T follicular helper cell (primary cell): Measurements from ENCODE around the gene ADAMTS4.
"Not testable (repeated sequence)": the region's sequence is repeated elsewhere in the genome, so short reads cannot be mapped to it uniquely, and the experiment has no call there.

Experiments
- DNase-seq: peaks from one replicate; pipeline ENCODE4 v3.0.0-alpha.2; 2020; ENCODE audit warnings: low read depth
- total RNA-seq, 2 experiments: gene quantifications; one replicate each; lab custom pipeline; 2026; lab: John Stamatoyannopoulos, UW

The ADAMTS4 gene, protein sequence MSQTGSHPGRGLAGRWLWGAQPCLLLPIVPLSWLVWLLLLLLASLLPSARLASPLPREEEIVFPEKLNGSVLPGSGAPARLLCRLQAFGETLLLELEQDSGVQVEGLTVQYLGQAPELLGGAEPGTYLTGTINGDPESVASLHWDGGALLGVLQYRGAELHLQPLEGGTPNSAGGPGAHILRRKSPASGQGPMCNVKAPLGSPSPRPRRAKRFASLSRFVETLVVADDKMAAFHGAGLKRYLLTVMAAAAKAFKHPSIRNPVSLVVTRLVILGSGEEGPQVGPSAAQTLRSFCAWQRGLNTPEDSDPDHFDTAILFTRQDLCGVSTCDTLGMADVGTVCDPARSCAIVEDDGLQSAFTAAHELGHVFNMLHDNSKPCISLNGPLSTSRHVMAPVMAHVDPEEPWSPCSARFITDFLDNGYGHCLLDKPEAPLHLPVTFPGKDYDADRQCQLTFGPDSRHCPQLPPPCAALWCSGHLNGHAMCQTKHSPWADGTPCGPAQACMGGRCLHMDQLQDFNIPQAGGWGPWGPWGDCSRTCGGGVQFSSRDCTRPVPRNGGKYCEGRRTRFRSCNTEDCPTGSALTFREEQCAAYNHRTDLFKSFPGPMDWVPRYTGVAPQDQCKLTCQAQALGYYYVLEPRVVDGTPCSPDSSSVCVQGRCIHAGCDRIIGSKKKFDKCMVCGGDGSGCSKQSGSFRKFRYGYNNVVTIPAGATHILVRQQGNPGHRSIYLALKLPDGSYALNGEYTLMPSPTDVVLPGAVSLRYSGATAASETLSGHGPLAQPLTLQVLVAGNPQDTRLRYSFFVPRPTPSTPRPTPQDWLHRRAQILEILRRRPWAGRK
- total RNA-seq = 0.74 to 1.4 reads per million in 2 experiments

DNA sequence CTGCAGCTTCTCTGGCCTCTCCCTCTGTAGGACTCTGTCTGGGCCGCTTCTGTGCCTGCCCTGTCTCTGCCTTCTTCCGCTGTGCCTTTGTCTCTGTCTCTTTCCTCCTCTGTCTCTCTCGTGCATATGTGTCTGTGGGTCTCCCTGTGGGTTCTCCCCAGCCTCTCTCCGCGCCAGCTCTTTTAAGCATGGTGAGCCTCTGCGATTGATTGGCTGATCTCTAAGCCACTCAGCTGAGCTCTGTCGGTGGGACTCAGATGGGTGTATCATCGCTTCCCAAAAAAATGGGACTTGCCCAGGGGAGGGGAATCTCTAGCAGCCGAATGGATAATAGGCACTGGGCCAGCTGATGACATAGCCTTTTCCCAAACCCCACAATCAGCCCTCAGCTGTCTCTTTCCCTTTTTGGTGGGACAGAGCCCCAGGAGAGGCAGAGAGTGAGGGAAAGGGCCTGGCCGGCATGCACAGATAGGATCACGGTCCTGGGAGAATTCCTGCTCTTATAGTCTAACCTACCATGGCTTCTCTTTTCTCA, at the start of gene ADAMTS4:
Gene ADAMTS4, minus strand, starts transcription at position 158 of the 535 bp plus-strand sequence. CDS start 427 bp downstream, outside the sequence.
- no peak for DNase-seq

DNA sequence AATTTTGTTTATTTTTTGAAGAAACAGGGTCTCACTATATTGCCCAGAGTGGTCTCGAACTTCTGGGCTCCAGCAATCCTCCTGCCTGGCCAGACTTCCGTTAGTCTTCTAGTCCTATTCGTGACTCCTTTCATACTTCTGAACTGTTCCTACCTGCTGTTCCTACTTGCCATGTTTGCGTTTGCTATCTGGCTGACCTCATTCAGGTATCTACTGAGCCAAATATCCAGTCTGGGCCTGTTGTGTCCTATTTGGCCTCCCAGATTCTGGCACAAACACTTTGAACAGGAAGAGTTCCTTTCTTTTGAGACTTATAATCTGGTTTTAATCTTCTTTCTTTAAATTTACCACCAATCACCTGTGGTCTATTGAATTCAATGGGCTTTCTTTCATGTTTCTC, 46.0 kb upstream of the ADAMTS4 start:
- DNase-seq = no peak

DNA sequence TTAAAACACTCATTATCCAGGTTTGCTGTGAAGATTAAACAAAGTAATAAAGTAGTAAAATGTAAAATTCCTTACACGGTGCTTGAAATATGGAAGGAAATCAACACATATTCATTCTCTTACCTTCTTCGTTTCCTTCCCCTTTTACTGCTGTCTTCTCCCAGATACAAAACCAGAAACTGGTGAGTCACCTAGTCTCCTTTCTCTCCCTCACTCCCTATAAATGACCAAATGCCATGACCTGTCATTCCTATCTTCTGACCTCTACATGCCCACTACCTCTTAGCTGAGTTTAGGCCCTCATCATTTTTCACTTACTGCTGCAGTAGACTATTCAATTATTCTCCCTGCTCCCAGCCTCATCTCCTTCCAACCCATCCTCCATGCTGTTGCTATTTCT, 43.5 kb upstream of the ADAMTS4 start:
- DNase-seq = no peak

DNA sequence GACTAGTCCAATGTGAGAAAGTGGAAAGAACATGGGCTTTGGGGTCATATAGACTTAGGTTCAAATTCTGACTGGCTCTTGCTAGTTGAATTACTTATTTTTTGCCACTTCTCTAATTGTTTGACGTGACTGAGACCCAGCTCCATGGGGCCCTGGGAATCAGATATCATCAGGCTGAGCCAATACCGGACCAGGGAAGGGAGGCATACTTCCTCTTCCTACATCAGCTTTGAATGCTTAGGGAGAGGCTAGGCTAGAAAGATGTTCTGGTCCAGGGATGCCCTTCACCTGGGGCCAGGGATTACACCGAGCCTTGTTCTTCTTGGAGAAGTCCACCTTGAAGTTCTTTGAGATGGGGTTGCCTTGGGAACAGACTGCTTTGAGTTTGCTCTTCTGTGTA, 42.8 kb upstream of the ADAMTS4 start:
- no peak for DNase-seq

DNA sequence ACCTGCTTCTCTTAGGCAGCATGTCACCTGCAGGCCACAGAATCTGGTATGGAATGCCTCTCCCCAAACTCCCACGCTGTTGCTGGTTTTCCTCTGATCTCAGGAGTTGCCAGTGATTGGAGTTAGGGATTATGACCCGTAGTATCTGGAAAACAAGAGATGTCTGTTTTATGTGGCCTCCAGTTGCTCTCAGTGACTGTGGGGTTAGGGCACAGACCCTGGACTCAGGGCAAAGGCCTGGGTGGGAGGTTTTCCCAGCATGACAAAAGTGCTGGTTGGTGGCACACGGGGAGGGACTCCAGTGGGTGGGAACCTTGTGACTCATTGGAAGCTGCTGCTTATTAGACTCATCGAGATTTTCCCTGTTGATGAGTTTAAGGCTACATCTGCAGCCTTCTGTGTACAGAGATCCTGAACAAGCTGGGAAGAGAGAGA, 39.2 kb upstream of the ADAMTS4 start, which contains the start of gene NR1I3:
Gene NR1I3, minus strand, starts transcription at position 165 of the 435 bp plus-strand sequence. CDS start 1,638 bp downstream, outside the sequence.
- DNase-seq = no peak

DNA sequence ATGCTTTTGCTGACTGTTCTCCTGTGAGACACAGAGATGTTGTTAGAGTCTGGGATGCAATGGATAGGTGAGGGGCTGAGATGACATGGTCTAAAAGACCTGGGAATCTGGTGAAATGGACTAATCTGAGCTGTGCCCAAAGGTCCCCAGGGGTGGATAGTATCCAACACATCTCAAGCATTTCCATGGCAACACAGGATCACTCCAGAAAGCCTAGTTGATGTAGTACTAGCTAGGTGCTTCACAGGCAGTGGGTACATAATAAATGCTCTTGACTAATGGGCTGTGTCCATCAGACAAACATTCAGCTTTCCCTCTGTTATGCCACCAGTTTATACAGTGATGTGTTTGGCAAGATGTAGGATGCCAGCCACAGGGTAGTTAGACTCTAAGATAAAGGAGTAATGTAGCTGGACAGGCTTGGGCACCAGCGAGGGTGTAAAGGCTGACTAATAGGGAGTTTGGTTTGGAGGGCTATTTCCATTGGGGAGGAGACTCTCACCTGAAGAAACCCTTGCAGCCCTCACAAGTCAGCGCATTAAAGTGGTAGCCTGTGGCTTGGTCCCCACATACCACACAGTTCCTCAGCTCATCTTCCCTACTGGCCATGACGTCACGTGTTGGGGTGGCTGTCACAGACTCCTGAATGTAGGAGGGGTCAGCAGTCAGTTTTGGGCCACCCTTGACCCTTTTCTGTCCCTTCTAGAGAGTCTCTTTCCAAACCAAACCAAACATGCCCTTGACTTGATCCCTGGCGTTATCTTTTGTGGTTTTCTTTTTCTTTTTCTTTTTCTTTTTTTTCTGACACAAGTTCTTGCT, 37.3 kb upstream of the ADAMTS4 start:
- DNase-seq = no peak

DNA sequence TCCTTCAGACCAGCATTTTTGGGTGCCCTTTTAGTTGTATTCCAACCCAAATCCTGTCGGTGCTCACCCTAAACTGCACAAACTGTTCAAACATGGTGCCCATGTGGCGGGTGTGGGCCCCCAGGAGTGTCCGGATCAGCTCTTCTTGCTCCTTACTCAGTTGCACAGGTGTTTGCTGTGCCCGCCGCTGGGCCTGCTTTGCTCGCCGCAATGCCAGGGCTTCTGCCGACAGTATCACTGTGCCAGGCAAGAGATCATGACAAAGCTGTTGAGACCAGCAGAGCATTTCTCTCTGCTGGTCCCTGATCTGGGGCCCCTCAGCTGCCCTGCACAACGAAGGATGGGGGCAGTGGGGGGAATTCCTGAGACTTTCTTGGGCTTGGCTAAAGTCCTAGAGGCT, 34.2 kb upstream of the ADAMTS4 start:
- no peak for DNase-seq

DNA sequence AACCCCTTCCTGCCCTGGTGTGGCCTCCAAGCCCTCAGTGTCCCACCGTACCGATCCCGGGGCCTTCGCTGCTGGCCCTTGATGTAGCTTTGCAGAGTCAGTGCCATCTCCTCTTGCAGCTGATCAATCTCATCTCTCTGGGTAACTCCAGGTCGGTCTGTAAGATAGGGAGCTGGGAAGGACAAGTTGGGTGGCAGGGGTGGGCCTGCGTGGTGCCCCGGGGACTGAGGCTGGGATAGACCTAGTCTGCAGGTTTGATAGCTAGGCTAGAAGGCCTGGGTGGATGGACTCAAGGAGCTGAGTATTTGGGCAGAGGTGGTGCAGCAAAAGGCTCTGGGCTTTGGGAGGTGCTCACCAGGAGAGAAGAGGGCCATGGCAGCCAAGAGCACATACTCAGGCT, 31.9 kb upstream of the ADAMTS4 start:
- DNase-seq = no peak

DNA sequence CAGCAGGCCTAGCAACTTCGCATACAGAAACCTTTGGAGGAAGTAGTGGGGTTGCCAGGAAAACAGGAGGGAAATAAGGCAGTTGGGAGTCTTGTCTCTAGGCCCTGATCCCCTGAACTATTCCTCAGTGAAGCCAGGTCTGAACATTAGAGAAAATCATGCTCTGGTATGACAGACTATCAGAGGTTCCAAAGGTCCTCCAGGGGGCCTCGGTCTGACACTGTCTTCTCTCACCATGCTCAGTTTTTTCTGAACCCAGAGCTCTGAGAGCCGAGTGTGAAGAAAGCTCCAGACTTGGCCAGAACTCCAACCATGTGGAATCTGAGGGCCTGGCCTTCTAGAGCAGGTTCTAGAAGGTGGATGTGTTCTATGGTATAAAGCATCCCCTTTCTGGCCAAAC, 31.0 kb upstream of the ADAMTS4 start:
- DNase-seq = no peak

DNA sequence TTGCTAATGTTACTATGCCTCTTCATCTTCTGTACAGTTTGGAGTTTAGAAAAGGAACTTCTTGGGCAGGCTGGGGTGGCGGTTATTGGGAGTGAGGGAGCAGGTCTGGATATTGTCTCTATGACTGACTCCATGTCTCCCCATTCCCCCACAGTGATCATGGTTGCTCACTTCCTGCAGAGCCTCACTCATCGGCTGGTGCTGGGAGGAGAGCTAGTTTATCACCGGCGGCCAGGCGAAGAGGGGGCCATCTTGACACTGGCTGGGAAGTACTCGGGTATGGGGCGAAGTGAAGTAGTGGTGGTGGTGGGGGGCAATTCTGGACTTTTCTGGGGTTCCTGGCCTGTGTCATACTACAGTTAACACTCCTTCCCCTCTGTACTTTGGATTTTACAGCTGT, 29.2 kb upstream of the ADAMTS4 start:
- no peak for DNase-seq

DNA sequence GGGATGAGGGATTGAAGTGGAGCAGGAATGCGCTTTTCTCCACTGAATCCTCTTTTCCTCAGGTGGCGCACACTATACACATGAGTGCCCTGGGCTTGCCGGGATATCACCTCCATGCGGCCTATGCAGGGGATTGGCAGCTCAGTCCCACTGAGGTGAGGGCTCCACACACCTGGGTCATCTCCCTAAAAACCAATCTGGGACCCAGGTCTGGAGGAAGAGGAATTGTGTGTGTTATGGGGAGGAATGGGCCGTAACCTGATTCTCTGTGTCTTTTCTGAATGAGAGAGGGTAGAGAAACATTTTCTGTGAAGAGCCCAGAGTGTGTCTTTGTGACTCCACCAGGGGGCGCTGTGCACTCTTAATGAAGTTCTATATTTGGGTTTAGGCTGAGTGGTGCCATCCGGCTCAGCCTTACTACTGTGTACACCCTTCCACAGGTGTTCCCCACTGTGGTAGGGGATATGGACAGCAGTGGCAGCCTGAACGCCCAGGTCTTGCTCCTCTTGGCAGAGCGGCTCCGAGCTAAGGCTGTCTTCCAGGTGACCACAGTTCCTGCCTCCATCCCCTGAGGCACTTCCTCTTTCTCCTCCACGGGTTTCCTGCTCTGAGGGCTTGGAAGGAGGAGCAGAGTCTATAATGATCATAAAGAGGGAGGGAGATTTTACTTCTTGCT, 28.5 kb upstream of the ADAMTS4 start:
- DNase-seq = peak; percentile 81

DNA sequence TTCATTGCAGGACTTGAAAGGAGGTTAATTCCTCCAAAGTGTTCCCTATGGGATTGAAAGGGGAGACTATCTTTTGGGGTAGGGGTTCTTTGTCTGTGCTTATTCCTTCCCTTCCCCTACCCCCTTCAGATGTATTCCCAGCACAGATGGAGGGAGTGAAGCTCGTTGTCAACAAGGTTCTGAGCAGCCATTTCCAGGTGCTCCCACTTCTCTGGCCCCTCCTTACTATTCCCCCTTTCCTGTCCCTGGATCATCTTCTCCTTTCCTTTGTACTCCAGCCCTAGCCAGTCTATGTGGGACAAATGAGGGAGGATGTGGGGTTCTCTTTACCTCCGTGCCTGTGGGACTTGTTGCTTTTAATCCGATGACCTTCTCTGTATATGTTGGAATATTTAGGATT, 27.9 kb upstream of the ADAMTS4 start:
- DNase-seq = no peak

DNA sequence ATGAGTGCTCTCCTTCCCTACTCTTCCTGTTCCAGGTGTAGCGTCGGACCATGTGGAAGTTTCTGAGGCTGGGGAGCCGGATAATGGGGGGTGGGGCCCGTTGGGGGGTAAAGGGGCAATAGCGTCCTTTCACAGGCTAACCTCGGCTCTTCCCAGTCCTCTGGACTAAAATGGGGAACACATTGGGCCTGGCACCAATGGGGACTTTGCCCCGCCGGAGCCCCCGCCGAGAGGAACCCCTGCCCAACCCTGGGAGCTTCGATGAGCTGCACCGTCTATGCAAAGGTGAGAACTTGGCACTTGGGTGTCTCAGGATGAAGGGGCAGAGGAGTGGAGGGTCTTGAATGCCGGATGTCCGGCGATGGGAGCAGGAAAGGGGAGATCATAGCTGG, 27.5 kb upstream of the ADAMTS4 start:
- DNase-seq = no peak

DNA sequence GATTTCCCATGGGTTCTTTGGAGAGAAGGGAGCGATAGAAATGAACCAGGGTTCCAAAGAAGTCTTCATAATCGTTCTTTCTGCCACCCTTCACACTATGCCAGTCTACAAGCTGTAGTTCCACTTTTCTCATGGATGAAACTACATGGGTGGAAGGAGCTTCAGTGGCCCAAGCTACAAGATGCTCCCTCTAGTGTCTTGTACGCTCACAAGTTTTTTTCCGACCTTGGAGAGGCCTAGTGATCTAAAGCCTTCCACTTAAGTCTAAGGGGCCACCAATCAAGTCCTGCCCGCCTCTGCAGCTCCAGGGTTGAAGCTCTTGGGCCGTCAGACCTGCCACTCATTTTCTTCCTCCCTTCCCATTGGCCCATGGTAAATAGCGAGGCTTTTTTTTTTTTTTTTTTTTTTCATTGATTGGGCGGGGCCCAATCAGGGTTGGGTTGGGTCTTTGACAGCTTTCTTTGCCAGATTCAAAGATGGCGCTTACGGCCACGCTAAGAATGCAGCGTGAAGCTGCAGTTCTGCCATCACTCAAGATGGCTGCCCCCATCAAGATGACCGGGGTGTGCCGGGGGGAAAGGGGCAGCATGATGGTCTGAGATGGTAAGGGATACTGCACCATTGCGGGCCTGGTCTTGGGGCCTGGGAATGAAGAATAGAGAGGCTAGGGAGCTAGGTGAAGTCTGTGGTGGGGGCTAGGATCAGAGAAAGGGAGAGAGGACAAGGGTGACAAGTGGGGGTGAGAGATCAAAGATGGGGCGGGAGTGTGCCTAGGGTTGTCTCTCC, 26.9 kb upstream of the ADAMTS4 start, which contains the start of gene TOMM40L:
Gene TOMM40L, plus strand, starts transcription at position 527 of the 786 bp plus-strand sequence. CDS start 430 bp downstream, outside the sequence.
- DNase-seq = peak; percentile 81

DNA sequence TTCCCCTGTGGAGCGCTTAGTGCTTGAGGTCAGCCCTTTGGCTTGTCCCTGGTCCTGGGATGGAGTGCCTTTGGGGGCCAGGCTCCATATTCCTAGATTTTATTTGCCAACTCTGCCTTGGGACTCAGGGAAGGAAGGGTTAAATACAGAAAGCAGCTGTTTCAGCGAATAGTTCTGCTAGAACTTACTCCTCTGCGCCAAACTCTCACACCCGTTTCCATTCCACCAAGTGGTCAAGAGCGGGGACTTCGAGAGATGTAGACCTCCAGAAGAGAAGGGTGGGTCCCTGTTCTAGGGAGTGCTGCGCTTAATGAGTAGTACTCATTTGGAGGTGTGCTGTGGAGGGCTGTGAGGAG, 26.3 kb upstream of the ADAMTS4 start:
- no peak for DNase-seq

DNA sequence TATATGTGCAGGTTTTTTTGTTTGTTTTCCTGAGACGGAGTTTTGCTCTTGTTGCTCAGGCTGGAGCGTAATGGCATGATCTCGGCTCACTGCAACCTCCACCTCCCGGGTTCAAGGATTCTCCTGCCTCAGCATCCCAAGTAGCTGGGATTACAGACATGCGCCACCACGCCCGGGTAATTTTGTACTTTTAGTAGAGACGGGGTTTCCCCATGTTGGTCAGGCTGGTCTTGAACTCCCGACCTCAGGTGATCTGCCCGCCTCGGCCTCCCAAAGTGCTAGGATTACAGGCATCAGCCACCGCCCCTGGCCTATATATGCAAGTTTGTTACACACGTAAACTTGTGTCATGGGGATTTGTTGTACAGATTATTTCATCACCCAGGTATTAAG, 25.8 kb upstream of the ADAMTS4 start:
- DNase-seq = not testable (repeated sequence)

DNA sequence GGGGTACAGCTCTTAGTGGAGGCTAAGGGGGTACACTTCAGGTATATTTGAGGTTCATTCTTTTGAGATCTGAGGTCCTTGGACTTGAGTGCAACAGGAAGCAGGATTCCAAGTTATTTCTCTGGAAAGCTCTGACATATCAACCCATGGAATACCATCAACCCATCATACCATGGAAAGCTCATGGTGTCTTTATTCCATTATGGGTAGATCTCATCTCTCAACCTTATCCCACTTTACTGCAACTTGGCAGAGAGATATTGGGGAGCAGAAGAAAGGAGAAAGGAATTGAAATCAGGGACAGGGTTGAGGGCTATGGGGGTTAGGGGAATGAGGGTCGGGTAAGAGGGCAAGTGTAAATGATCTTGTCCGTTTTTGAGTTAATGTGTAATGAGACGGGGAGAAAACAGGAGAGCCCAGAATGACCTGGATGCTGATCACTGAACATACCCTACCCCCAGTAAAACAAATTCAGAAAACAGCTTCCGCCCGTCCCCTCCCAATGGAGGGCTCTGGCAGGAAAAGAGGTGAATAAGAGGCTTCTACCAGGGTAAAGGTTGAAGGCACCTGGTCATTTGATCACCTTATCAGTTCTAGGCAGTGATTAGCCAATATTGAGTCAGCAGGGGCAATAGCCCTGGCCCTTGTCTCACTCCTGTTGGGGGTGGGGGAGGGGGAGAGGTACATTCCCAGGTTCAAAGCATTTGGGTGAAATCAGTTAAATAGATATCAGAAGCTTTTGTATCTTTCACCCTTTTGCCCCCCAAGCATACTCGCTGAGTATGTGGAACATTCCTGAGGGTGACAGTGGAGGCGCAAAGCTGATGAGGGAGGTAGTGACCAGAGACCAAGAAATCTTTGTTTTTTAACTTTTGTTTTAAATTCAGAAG, 25.2 kb upstream of the ADAMTS4 start:
- DNase-seq = no peak

DNA sequence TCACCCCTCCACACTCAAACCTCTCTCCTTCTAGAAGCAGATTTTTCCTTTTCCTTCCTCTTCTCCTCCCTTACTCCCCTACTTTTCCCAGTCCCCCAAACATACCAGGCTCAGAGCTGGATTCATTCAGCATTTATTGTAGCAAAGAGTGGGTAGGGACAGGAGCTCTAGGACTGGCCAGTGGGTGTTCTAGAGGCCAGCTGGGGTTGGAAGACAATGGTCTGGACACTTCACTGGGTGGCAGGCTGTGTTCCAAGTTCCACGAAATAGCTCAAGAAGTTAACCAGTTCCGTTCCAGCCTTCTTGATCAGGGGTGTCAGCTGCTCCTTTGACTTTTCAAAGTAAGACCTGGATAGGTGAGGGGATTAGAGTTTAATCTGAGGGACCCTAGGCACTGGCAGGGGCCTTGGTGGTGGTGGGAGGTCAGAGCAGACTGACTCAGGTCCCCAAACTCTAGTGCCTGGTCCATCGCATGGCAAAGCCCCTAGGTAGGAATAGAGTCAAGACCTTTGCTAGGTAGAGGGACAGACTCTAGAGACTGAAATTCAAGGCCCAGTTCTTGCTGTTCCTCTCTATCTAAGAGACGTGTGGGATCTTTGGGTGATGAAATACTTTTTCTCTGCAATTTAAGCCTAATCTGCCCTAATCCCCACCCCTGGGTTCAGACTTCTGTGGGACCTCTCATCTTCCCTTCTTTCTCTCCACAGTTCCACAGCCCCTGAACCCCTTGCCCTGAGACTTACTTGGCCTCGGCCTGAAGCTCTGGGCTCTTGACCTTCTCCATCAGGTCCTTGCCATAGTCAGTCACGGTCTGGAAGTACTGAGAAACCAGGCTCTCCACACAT, 23.5 kb upstream of the ADAMTS4 start:
- no peak for DNase-seq
